ENCODE results near the gene ARSG.
"Not testable (repeated sequence)": the region's sequence is repeated elsewhere in the genome, so short reads cannot be mapped to it uniquely, and the experiment has no call there.

ARSG gene

GRCh38 chr17:68399638-68400403 is 108.5 kb downstream of the ARSG start:
- DNase-seq: peak; percentile 86

DNA sequence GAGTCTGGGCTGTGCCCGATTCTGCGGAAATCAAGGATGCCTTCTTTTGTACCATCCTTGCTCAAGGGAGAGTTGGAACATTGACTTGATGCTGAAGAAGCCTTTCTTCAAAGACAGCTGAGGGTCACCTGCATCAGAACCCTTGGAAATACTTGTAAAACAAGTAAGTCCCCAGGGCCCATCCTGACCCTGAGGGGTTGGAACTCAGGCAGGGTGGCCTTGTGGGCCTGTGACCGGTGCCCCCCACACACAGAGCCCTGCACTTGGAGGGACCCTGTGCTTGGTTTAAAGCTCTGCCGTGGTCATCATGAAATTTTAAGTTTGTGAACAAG is 109.1 kb downstream of the ARSG start:
- no peak for DNase-seq

DNA sequence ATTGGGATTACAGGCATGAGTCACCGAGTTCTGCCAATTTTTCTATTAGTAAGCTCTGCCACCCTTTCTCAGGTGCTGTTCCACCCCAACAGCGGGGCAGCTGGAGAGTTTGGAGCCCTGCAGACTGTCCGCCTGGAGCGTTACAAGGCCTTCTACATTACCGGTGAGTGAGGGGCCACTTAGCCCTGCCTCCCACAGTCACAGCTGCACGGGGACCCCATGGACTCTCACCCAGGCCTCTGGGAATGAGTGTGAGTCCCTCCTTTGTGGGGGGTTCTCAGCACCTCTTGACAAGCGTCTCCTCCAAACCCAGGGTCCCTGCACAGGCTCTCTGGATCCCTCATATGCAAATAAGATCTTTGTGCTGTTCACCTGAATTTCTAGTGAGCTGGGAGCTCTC is 110.0 kb downstream of the ARSG start:
- no peak for DNase-seq

DNA sequence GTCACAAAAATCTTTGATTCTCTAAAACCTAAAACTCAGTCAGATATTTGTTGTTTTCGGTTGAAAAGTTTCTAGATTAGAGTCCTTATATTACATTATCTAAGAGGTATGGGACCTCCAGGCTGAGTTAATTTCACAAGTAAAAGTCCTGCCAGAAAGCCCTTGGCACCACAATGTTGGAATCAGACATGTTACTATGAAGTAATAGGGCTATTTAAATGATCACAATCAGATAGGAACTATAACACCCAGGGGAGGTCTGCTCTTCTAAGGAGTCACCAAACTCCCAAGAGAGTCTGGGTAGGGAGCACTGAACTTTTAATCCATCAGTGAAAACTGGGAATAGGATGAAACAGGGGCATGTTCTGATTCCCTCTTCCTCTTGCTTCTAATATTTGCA is 111.8 kb downstream of the ARSG start:
- no peak for DNase-seq

- not testable (repeated sequence) for DNase-seq
These were observed 112.5 kb downstream of the ARSG start for GRCh38 chr17:68403837-68404236.

GRCh38 chr17:68407656-68408055 is 116.4 kb downstream of the ARSG start:
- not testable (repeated sequence) for DNase-seq

DNA sequence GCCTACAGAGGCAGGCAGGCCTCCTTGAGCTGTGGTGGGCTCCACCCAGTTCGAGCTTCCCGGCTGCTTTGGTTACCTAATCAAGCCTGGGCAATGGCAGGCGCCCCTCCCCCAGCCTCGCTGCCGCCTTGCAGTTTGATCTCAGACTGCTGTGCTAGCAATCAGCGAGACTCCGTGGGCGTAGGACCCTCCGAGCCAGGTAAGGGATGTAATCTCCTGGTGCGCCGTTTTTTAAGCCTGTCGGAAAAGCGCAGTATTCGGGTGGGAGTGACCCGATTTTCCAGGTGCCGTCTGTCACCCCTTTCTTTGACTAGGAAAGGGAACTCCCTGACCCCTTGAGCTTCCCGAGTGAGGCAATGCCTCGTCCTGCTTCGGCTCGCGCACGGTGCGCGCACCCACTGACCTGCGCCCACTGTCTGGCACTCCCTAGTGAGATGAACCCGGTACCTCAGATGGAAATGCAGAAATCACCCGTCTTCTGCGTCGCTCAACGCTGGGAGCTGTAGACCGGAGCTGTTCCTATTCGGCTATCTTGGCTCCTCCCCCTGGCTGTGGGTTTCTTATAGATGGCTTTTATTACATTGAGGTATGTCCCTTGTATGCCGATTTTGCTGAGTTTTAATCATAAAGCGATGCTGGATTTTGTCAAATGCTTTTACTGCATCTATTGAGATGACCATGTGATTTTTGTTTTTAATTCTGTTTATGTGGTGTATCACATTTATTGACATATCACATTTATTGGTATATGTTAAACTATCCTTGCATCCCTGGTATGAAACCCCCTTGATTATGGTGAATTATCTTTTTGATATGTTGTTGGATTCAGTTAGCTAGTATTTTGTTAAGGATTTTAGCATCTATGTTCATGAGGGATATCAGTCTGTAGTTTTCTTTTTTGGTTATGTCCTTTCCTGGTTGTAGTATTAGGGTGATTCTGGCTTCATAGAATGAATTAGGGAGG is 122.6 kb downstream of the ARSG start:
- peak; percentile 63 for DNase-seq

GRCh38 chr17:68414901-68415300 is 123.6 kb downstream of the ARSG start:
- peak; percentile 13 for DNase-seq

GRCh38 chr17:68417317-68417716 is 126.0 kb downstream of the ARSG start:
- DNase-seq: no peak

- DNase-seq: no peak
These were observed 127.6 kb downstream of the ARSG start for GRCh38 chr17:68418876-68419275.

GRCh38 chr17:68420065-68420464 is 128.8 kb downstream of the ARSG start:
- no peak for DNase-seq

DNA sequence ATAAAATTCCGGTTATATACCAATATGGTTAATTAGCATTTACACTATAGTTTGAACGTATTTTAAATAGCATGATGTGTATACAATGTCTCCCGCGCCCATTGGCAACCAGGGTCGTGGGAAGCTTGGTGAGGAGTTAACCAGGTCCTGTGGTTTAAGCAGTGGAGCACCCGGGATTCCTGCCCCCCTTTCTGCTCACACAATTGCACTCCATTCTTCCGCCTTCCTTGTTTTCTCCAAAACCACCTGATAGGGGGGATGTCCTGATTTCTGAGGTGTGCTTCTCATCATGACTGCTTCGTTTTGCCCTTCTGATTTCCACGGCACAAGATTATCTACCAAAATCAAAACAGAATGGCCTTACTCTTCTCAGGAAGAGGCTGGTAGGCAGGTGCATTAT is 130.2 kb downstream of the ARSG start:
- no peak for DNase-seq

- DNase-seq: no peak
These were observed 131.5 kb downstream of the ARSG start for GRCh38 chr17:68422821-68423220.

- no peak for DNase-seq
These were observed 132.0 kb downstream of the ARSG start for GRCh38 chr17:68423251-68423650.

DNA sequence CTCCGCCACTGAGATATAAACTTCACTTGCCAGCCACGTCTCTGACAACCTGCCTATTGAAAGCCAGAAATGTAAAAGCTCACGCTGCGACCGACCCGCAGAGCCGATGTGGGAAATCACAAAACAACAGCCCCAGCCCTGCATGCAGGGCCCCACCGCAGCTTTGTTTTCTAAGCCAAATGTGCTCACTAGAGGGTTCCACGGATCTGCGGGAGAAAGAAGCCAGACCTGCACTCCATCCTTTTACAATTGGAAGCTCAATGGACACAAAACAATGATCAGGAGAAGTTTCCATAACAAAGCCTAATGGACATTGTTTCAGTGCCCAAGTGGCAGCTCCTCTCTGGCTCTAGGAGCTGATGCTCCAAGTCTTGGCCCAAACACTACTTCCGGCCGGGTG is 132.9 kb downstream of the ARSG start:
- no peak for DNase-seq

- DNase-seq: no peak
These were observed 133.6 kb downstream of the ARSG start for GRCh38 chr17:68424861-68425260.

GRCh38 chr17:68425979-68426378 is 134.7 kb downstream of the ARSG start:
- DNase-seq: no peak

DNA sequence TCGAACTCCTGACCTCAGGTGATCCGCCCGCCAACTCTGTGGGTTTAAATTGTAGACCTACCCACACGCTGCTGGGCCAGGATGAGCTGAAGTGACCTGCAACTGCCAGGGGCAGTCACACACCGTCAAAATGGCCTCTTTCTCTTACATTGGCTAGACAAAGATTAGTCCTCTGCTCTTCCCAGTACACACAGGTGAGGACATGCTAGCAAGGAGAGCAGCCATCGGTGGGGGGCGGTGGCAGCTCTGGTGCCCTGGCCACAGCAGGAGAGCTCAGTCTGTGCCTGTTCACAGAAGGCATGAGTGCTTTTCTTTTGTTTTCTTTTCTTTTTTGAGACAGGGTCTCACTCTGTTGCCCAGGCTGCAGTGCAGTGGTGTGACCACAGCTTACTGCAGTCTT is 136.3 kb downstream of the ARSG start:
- DNase-seq: no peak

DNA sequence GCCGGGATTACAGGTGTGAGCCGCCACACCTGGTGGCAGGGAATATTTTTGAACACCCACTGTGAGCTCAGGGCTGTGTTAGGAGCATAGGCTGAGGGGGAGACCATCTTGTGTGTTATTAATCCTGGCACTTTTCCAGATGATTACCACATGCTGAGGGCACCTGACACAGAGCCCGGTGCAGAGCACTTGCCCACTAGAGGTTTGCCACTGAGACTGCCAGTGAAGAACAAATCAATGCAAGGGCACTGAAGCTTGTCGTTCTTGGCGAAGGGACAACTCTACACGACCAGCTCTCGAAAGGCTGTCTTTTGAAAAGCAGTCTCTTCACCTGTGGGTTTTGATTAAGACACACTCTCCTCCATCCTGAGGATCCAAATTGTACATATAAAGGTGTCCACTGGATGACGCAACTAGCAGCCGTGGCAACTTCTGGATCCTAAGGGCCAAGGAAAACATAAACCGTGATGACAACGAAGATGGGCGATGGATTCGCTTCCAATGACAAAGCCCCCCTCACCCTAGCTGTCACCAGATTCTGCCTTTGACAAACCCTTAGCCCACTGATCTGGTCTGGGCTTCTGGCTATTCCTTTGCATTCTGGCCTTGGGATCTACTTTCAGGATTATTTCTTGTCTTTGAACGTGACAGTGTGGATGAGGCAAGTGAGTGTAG is 137.3 kb downstream of the ARSG start:
- DNase-seq: no peak

- DNase-seq: no peak
These were observed 138.6 kb downstream of the ARSG start for GRCh38 chr17:68429881-68430280.

DNA sequence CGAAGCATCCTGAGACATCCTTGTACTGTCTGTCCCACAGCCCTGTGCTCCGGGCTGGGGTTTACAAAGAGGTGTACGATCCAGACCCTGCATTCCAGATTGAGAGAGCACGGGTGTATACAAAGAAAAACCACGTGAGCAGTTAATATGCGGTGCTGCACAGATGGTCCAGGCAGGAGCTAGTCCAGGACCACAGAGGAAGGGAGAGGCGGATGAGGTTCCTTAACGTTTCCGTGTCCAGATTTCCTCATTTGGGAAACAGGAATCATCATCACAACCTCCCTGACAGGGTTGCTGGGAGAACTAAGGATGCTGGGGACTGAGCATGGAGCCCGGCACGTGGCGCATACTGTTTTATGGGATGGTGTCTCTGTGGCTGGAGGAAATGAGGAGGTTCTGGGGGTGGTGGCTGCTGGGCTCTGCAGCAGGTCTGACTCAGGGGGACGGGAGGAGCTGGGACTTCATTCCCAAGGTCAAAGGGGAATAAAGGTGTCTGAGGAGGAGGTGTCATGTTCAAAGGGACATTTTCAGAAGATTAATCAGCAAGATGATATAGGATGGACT is 139.8 kb downstream of the ARSG start:
- DNase-seq: no peak

- no peak for DNase-seq
These were observed 140.4 kb downstream of the ARSG start for GRCh38 chr17:68431661-68432071.

Measured in inflammatory macrophage treated with lipopolysaccharide for 4 hours (primary cell).